Spleen (tissue), 7 donors: Measurements from ENCODE around the gene SNX19.
"Not testable (repeated sequence)": the region's sequence is repeated elsewhere in the genome, so short reads cannot be mapped to it uniquely, and the experiment has no call there.

Experiments
- CTCF ChIP-seq, 11 experiments: fragments of 200-600 bp in 7 of 11; fragments of 450-650 bp in 4 of 11; sonication (generic) in 4 of 11; IDR thresholded peaks in 8 of 11; conservative IDR thresholded peaks in 3 of 11; 1 replicate in 7 of 11; 2 replicates in 4 of 11; pipeline versions ENCODE4 v1.4.0 to v1.8.0; 2016 to 2021; ENCODE audit warnings: antibody characterized with exemption in 11 of 11, inconsistent platforms in 4 of 11, mild to moderate bottlenecking in 1 of 11
- POLR2A ChIP-seq, 3 donors: fragments of 450-650 bp; IDR thresholded peaks; one replicate each; pipeline ENCODE4 v1.5.1; 2017; ENCODE audit warnings: antibody characterized with exemption in 3 of 3, mild to moderate bottlenecking in 1 of 3
- donor health status: DM: no; HTN: no; CAD: no; lungs with moderate emphysema.
- donor health status: DM: no; HTN: no; CAD: no.
- donor health status: DM: no; HTN: no; CAD: no.

DNA sequence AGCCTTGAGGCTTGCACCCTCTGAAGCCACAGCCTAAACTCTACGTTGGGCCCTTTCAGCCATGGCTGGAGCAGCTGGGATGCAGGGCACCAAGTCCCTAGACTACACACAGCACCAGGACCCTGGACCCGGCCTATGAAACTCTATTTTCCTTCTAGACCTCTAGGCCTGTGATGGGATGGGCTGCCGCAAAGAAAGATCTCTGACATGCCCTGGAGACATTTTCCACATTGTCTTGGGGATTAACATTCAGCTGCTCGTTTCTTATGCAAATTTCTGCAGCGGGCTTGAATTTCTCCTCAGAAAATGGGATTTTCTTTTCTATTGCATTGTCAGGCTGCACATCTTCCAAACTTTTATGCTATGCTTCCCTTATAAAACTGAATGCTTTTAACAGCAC, 4.3 kb upstream of the SNX19 start:
- not testable (repeated sequence) for TF ChIP-seq CTCF (IDR thresholded peaks at IDR 0.05 in 8 of 11, conservative IDR thresholded peaks at IDR 0.05 in 3 of 11); POLR2A (IDR thresholded peaks at IDR 0.05)
